T47D (cell line): ENCODE results near the gene LPCAT3.

Experiments used
- DNase-seq, 2 experiments: peaks; one replicate each; pipeline versions ENCODE4 v3.0.0 to v3.0.0-alpha.2; 2011 to 2012; ENCODE audit warnings: low read depth in 1 of 2, low spot score in 1 of 2
- JUND ChIP-seq: IDR thresholded peaks from 2 replicates; pipeline ENCODE4 v1.6.1; 2012; ENCODE audit warnings: low read depth
- in situ Hi-C: cut with HindIII; loops from 2 replicates; pipeline ENCODE4 v1.10.0; 2016; ENCODE audit warnings: low sequenced_read_pairs, low pct_unique_long_range_greater_than_20kb

Gene LPCAT3

GRCh38 chr12:6938353-6939190 lies 79.7 kb downstream of the LPCAT3 start:
- DNase-seq = no peak
- in situ Hi-C loops = no loop called here
- no peak for TF ChIP-seq JUND

- DNase-seq = peak; percentile 36 to 90
- in situ Hi-C loops = no loop called here
- no peak for TF ChIP-seq JUND
Observed at GRCh38 chr12:6937481-6938352, 80.6 kb downstream of the LPCAT3 start.

GRCh38 chr12:6936636-6937480 lies 81.4 kb downstream of the LPCAT3 start:
- in situ Hi-C loops = no loop called here
- DNase-seq = no peak
- no peak for TF ChIP-seq JUND

- in situ Hi-C loops = no loop called here
- no peak for TF ChIP-seq JUND
- DNase-seq = no peak
Observed at GRCh38 chr12:6936194-6936635, 82.1 kb downstream of the LPCAT3 start.

- DNase-seq = no peak
- TF ChIP-seq JUND = no peak
- in situ Hi-C loops = no loop called here
Observed at GRCh38 chr12:6935371-6936193, 82.7 kb downstream of the LPCAT3 start.

- TF ChIP-seq JUND = no peak
- in situ Hi-C loops = no loop called here
Observed at GRCh38 chr12:6934110-6934509, 84.2 kb downstream of the LPCAT3 start.

GRCh38 chr12:6932766-6933165 lies 85.5 kb downstream of the LPCAT3 start:
- DNase-seq = no peak
- TF ChIP-seq JUND = no peak
- in situ Hi-C loops = no loop called here

More at GRCh38 chr12:6934110-6934509, 84.2 kb downstream of the LPCAT3 start:
- DNase-seq = no peak

GRCh38 chr12:6929466-6930452 lies 88.5 kb downstream of the LPCAT3 start:
- in situ Hi-C loops = no loop called here
- no peak for TF ChIP-seq JUND
- no peak for DNase-seq

- in situ Hi-C loops = no loop called here
- DNase-seq = no peak
- no peak for TF ChIP-seq JUND
Observed at GRCh38 chr12:6928703-6929407, 89.4 kb downstream of the LPCAT3 start.
